ENCODE results near the gene XYLT2.

DNA sequence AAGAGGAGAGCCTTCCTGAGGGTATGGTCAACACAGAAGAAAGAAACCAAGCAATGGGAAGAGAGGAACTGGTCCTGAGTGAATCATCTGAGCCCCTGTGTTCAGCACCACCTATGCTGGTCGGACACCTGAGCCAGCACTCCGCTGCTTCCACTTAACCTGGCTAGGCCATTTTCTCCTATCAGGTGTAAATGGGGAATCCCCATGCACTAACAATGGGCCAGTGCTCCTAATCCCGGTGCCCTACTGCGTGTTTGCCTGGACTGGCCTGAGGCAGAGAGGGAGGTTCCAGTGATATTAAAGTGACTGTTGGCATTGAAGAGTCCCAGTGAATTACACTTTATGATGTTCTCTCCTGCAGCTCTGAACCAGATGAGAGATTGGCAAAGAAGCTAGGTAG, 34.4 kb upstream of the XYLT2 start:
- no peak for TF ChIP-seq CTCF (IDR thresholded peaks at IDR 0.05; ENCODE audit: insufficient read depth, low read depth, low read length)
- no peak for TF ChIP-seq EZH2 (IDR thresholded peaks at IDR 0.05; ENCODE audit: insufficient read depth, low read length)

All from astrocyte (in vitro differentiated cells and primary cell).